Breast epithelium (tissue), 4 donors: ENCODE data around the gene RFNG. TPM values are rescaled to one million over a fixed set of nuclear protein-coding genes. Genes with fewer than 3 reads are reported as not detected.

ENCODE experiments used
- DNase-seq, 2 donors: peaks; one replicate each; pipeline ENCODE4 v3.0.0-alpha.2; 2019; ENCODE audit warnings: low spot score in 2 of 2
- H3K27ac ChIP-seq, 2 donors: fragments of 200-600 bp; sonication (generic) in 1 of 2; one replicate each; pipeline ENCODE4 v1.5.1; 2016 to 2019; ENCODE audit warnings: mild to moderate bottlenecking in 1 of 2
- H3K27me3 ChIP-seq, 2 donors: fragments of 200-600 bp; sonication (generic) in 1 of 2; one replicate each; pipeline versions ENCODE4 v1.5.1 to v1.6.0; 2017 to 2019; ENCODE audit warnings: control low read depth in 1 of 2, mild to moderate bottlenecking in 1 of 2
- H3K36me3 ChIP-seq: fragments of 200-600 bp; one replicate; pipeline ENCODE4 v1.5.1; 2019
- H3K4me1 ChIP-seq, 2 donors: fragments of 200-600 bp; sonication (generic); one replicate each; pipeline ENCODE4 v1.5.1; 2016 to 2019; ENCODE audit warnings: control low read depth in 1 of 2
- H3K4me3 ChIP-seq, 3 donors: fragments of 200-600 bp; sonication (generic); 1 replicate in 2 of 3; 2 replicates in 1 of 3; pipeline ENCODE4 v1.5.1; 2016 to 2019; ENCODE audit warnings: mild to moderate bottlenecking in 3 of 3, moderate library complexity in 2 of 3
- H3K9me3 ChIP-seq, 2 donors: fragments of 200-600 bp; sonication (generic) in 1 of 2; one replicate each; pipeline ENCODE4 v1.5.1; 2016 to 2019; ENCODE audit warnings: control low read depth in 1 of 2
- CTCF ChIP-seq, 3 donors: fragments of 450-650 bp; IDR thresholded peaks; one replicate each; pipeline ENCODE4 v1.5.1; 2016 to 2017; ENCODE audit warnings: antibody characterized with exemption in 3 of 3, mild to moderate bottlenecking in 3 of 3, moderate library complexity in 3 of 3
- POLR2A ChIP-seq: fragments of 450-650 bp; IDR thresholded peaks from one replicate; pipeline ENCODE4 v1.6.1; 2016; ENCODE audit warnings: antibody characterized with exemption, mild to moderate bottlenecking, moderate library complexity
- POLR2AphosphoS5 ChIP-seq, 3 donors: sonication (generic); formaldehyde crosslinking; IDR thresholded peaks; one replicate each; pipeline ENCODE4 v1.6.1; 2017; ENCODE audit warnings: antibody characterized with exemption in 3 of 3
- intact Hi-C: fragments of 100-400 bp; cut with DNase I; formaldehyde crosslinking; loops from one replicate; pipeline ENCODE4 v1.15.1; 2023; ENCODE audit warnings: low total_unique reads
- total RNA-seq, 3 donors: library from RNA; depleted of rRNA; stranded (reverse); fragments of >200 nt; gene quantifications; one replicate each; pipeline ENCODE4 v1.1.0, GENCODE V29; 2016

The RFNG gene
- total RNA-seq, 3 donors from 2014 or later: 30.5 to 49.4 (median 31.8) TPM

- TF ChIP-seq POLR2A: no peak
- TF ChIP-seq POLR2AphosphoS5 (IDR thresholded peaks at IDR 0.05): no peak
- TF ChIP-seq CTCF (IDR thresholded peaks at IDR 0.05): no peak
- no peaks in the 10 kb centered on the region for H3K27me3 ChIP-seq
- no peaks in the 10 kb centered on the region for H3K4me1 ChIP-seq
- no peaks in the 10 kb centered on the region for H3K36me3 ChIP-seq
- H3K9me3 ChIP-seq: no peaks in the 10 kb centered on the region
- H3K4me3 ChIP-seq: no peak overlapping the region
- no peak overlapping the region for H3K27ac ChIP-seq
- no peak for DNase-seq
- intact Hi-C loops: loop anchor here (5.0 kb wide), 1 partner anchor 117 kb away; the partner anchor contains the start of genes ALYREF and ANAPC11
Measured at GRCh38 chr17:82009413-82009812, 42.2 kb downstream of the RFNG start.

- H3K4me1 ChIP-seq: no peaks in the 10 kb centered on the region
- H3K4me3 ChIP-seq: no peak overlapping the region
- no peaks in the 10 kb centered on the region for H3K36me3 ChIP-seq
- intact Hi-C loops: loop anchor here (5.0 kb wide), 1 partner anchor 117 kb away; the partner anchor contains the start of genes ALYREF and ANAPC11
- no peak for DNase-seq
- no peaks in the 10 kb centered on the region for H3K9me3 ChIP-seq
- TF ChIP-seq POLR2A (no peak), CTCF (IDR thresholded peaks at IDR 0.05) (no peak), POLR2AphosphoS5 (IDR thresholded peaks at IDR 0.05) (no peak)
- H3K27ac ChIP-seq: no peak overlapping the region
- H3K27me3 ChIP-seq: no peaks in the 10 kb centered on the region
Measured at GRCh38 chr17:82008941-82009405, 42.6 kb downstream of the RFNG start.

GRCh38 chr17:82008258-82008940 is 43.2 kb downstream of the RFNG start:
- TF ChIP-seq POLR2AphosphoS5 (IDR thresholded peaks at IDR 0.05) (no peak), CTCF (IDR thresholded peaks at IDR 0.05) (no peak), POLR2A (no peak)
- Histone ChIP-seq H3K4me1 (peaks cover 2% of the 10 kb centered on the region in 2 donors), H3K4me3 (no peak overlapping the region)

GRCh38 chr17:82007495-82008257 is 43.9 kb downstream of the RFNG start:
- no peak overlapping the region for H3K4me3 ChIP-seq
- no peaks in the 10 kb centered on the region for H3K27me3 ChIP-seq
- intact Hi-C loops: loop anchor here (5.0 kb wide), 1 partner anchor 115 kb away; the partner anchor contains the start of genes ALYREF and ANAPC11
- no peak for DNase-seq
- H3K27ac ChIP-seq: no peak overlapping the region
- no peaks in the 10 kb centered on the region for H3K36me3 ChIP-seq
- H3K9me3 ChIP-seq: no peaks in the 10 kb centered on the region
- TF ChIP-seq POLR2A (no peak), CTCF (IDR thresholded peaks at IDR 0.05) (no peak), POLR2AphosphoS5 (IDR thresholded peaks at IDR 0.05) (no peak)
- peaks cover 4 to 8% of the 10 kb centered on the region in 2 donors for H3K4me1 ChIP-seq

More at GRCh38 chr17:82008258-82008940, 43.2 kb downstream of the RFNG start:
- Histone ChIP-seq H3K9me3 (no peaks in the 10 kb centered on the region), H3K36me3 (no peaks in the 10 kb centered on the region), H3K27ac (no peak overlapping the region), H3K27me3 (no peaks in the 10 kb centered on the region)
- intact Hi-C loops: loop anchor here (5.0 kb wide), 1 partner anchor 116 kb away; the partner anchor contains the start of genes ALYREF and ANAPC11
- no peak for DNase-seq

GRCh38 chr17:82007228-82007494 is 44.5 kb downstream of the RFNG start:
- H3K4me3 ChIP-seq: no peak overlapping the region
- no peaks in the 10 kb centered on the region for H3K9me3 ChIP-seq
- no peaks in the 10 kb centered on the region for H3K27me3 ChIP-seq
- H3K36me3 ChIP-seq: no peaks in the 10 kb centered on the region
- H3K27ac ChIP-seq: no peak overlapping the region
- TF ChIP-seq POLR2A (no peak), CTCF (IDR thresholded peaks at IDR 0.05) (no peak), POLR2AphosphoS5 (IDR thresholded peaks at IDR 0.05) (no peak)
- intact Hi-C loops: loop anchor here (5.0 kb wide), 1 partner anchor 115 kb away; the partner anchor contains the start of genes ALYREF and ANAPC11
- peaks cover 4 to 8% of the 10 kb centered on the region in 2 donors for H3K4me1 ChIP-seq
- DNase-seq: no peak
